WI38 (cell line): Measurements from ENCODE around the gene ZC3H4.

Source experiments
- H3K4me3 ChIP-seq: 2 replicates; pipeline ENCODE4 v1.5.1; 2011; ENCODE audit warnings: low read depth, mild to moderate bottlenecking, control low read depth, low read length
- CTCF ChIP-seq: IDR thresholded peaks from 2 replicates; pipeline ENCODE4 v1.5.1; 2012; ENCODE audit warnings: low read depth, mild to moderate bottlenecking, control low read depth, low read length

The ZC3H4 gene

GRCh38 chr19:47112997-47113849 is at the start of gene ZC3H4:
ZC3H4 (minus strand) TSS chr19:47113776; CDS start chr19:47112584, 1,192 bp downstream.
- TF ChIP-seq CTCF: no peak
- H3K4me3 ChIP-seq: peak within 1 kb of the TSS; percentile 80

GRCh38 chr19:47161876-47162489 is 48.4 kb upstream of the ZC3H4 start:
- TF ChIP-seq CTCF: no peak
- H3K4me3 ChIP-seq: no peak overlapping the region

- no peak for TF ChIP-seq CTCF
- H3K4me3 ChIP-seq: no peak overlapping the region
Measured at GRCh38 chr19:47158879-47159503, 45.4 kb upstream of the ZC3H4 start.

GRCh38 chr19:47158367-47158791 is 44.8 kb upstream of the ZC3H4 start:
- no peak for TF ChIP-seq CTCF
- no peak overlapping the region for H3K4me3 ChIP-seq

- H3K4me3 ChIP-seq: no peak overlapping the region
- TF ChIP-seq CTCF: no peak
Measured at GRCh38 chr19:47157431-47158321, 44.1 kb upstream of the ZC3H4 start.

- H3K4me3 ChIP-seq: no peak overlapping the region
Measured at GRCh38 chr19:47156861-47157430, 43.4 kb upstream of the ZC3H4 start.

More at GRCh38 chr19:47156861-47157430, 43.4 kb upstream of the ZC3H4 start:
- no peak for TF ChIP-seq CTCF
